Measurements from ENCODE around the gene DICER1.

Gene DICER1

DNA sequence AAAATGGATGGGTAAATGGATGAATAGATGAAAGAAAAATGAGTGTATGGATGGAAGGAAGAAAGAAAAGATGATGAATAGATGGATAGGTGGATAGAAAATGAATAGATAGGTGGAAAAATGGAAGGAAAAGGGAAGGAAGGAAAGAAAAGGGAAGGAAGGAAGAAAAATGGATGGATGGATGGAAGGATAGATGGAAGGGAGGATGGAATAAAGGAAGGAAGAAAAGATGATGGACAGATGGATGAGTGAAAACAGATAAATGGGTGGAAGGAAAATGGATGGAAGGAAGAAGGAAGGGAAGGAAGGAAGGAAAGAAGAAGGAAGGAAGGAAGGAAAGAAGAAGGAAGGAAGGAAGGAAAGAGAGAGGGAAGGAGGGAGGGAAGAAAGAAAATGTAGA is 107.4 kb downstream of the DICER1 start:
- DNase-seq = no peak

DNA sequence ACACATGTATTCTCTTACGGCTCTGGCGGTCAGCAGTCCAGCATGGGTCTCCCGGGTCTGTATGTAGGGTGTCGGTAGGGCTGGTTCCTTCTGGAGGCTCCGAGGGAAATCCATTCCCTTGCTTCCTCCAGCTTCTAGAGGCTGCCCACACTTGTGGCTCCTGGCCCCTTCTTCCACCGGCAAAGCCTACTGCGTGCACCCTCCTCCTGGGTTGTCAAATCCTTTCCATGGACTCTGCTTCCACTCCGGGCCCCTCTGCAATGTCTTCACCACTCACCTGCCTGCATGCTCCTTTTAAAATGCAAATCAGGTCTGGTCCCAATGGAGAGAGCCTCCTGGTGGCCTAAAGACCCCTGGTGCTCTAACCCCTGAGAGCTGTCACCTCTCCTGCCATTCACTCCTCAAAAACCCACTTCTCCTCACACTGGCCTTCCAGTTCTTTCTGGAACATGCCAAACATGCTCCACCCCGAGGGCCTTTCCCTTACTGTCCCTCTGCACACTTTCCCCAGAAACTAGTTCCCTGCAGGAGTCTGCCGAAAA is 108.5 kb downstream of the DICER1 start:
- no peak for DNase-seq

DNA sequence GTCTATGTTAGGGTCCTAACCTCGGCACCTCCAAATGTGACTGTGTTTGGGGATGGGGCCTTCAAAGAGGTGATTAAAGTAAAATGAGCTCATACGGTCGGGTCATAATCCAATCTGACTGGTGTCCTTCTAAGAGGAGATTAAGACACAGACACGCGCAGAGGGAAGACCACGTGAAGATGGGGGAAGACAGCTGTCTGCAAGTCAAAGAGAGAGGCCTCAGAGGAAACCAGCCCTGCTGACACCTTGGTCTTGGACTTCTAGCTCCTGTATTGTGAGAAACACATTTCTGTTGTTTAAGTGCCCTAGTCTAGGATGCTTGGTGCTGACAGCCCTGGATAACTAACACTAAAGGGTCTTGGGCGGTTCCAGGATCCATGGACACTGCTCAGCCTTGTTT is 109.6 kb downstream of the DICER1 start:
- DNase-seq = no peak

DNA sequence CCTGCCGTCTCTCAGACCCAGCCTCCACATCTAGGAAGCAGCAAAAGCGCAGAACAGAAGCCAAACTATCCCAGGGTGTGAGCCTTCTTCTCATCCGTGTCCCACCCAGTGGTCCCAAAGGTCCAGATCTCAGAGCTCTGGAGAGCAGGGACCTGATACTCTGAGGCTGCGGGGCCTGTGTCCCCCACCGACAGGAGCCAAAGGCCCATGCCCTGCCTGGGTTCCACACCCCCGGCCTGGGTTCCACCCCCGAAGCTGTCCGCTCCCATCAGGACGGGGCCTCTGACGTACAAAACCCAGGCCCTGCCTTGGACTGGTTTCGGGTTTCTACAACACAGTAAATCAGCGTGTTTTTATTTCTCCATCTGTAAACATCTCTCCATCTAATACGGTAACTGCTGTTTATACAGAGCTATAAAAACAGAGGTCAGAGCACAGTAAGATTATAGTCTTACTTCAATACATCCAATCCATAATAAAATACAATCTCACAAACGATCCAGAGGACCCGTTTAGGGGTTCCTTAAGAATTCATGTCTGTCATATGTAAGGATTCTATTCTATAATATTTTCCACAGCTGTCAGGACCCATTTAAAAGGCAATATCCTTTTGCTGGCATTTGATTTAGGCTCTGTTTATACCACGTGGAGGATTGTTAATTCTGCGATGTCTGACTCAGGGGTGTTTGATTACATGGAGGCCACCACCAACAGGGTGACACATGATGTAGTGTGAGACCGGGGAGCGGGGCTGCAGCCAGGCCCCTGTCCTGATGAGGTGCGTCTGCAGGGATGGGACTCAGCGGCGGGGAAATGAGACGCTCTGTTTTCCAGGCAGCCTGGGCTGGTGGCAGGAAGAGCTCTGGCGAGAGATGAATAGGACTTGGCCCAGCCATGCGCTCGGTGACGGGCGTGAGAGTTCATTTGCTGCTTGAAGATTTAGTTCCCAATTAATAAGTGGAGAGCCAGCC is 110.3 kb downstream of the DICER1 start:
- DNase-seq = no peak

DNA sequence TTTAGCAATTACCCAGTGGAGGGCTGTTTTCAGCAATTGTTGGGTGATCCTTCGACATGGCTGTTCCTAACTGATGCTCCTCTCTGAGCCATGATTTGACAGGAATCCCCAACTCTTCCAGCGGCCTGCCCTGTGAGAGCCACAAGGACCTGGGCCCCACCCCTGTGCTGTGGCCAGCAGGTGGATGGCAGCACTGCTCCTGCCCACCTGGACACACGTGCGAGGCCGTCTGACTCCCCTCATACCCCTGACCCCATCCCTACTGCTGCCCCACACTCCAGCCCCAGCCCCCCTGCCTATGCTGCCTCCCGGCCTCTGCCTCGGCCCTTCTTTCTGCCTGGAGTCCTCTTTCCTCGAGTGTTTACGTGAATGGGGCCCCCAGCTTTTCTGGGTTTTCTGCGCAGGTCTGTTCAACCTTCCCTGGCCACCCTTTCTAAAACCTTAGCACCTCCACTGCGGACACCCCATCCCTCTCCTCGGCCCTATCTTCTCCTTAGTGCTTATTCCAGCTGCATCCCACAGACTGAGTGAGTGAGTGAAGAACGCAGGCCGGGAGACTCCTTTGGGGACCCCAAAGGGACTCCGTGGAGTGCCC is 111.4 kb downstream of the DICER1 start:
- DNase-seq = no peak

DNA sequence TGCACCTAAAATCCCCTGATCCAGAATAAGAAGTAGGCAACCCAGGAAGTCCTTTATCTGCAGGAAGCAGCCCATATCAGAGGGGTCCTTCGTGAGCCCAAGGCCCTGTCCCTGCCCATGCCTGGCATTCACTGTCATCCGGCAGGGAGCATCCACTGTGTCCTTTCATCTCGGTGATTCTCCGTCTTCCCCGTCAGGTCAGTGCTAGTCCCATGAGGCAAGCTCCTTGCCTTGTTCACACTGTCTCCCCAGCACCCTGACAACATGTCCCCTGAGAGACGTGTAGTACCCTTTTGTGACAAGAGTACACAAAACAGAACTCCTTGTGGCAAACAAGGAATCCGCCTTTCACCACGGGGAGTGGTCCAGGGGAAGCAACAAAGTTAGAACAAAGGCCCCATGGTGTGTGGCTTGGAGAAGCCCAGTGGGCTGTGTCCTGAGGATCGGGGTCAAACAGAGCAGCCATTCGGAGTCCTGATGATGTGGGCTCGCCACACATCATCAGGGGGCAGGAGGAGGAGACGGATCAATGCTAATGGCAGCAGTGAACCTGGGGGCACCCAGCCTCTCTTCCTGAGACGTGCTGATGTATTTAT is 112.1 kb downstream of the DICER1 start:
- no peak for DNase-seq

DNA sequence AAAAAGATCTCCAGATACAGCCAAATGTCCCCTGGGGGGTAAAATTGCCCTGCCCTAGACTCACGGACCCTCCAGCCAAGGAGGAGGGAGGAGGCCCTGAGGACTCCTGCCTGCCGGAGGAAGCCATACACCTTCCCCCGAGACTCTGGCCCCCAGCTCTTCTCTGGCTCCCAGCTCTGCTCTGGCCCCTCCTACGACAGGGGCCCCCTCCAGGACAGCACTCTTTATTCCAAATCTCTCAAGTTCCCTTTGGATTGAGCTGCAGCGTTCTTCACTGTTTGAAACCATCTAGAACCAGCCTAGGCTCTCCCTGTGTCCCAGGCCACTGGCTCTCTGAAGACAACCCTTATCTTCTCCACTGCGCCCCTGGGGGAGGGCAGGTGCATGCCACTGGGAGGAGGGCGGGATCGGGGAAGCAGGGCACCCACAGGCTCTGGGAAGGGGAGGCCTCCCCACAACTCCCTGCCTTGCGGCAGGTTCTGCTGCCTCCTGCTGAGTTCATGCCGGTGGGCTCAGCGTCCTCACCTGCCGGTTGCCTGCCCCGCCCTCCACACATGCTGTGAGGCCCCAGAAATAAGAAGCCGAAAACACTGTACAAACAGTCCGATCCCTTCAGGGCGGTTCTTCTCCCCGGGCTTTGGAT is 112.7 kb downstream of the DICER1 start:
- DNase-seq = no peak

DNA sequence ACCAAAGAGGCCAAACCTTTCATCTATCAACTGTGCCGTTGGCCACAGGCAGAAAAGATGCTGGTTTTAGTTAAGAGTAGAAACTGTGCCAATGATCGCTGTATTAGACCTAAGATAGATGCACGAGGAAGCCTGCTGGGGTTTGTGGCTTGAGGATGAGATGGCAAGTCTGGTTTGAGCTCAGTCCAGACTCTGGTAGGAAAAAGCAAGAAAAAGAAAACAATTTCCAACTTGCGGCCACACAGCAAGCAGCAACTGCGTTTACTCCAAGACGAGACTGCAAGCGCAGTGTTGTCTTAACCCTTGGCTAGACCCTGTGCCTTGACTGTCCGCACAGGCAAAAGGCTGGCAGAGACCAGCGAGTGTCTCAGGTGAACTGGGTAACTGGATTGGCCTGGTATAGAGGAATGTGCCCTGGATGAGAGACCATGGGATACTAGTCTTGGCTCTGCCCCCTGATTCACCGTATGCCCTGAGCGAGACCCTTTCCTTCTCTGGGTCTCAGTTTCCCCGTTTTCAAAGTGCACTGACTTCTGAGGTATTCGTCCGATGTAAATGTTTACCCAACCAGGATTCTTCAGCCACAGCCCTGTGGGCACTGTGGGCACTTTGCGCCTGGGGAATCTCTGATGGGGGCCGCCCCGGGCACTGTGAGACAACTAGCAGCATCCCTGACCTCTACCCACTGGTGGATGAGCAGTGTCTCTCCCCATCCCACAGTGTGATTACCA is 113.4 kb downstream of the DICER1 start:
- DNase-seq = no peak

DNA sequence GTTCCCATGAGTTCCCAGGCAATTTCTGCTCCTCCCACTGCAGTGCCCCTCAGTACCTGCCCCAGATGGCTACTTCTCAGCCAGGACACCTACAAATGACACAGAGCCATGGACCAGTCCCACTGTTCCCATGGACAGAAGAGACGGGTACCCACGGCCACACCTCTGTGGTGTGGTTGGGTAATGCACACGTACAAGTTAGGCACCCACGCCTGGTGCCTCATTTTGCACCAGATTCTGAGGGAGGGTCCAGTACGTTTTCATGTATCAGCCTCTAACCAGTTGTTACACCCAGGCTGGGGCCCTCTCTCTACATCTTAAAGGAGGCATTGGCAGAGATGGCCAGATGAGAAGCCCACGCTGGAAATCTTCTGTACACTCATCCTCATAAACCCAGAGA is 114.0 kb downstream of the DICER1 start:
- no peak for DNase-seq

DNA sequence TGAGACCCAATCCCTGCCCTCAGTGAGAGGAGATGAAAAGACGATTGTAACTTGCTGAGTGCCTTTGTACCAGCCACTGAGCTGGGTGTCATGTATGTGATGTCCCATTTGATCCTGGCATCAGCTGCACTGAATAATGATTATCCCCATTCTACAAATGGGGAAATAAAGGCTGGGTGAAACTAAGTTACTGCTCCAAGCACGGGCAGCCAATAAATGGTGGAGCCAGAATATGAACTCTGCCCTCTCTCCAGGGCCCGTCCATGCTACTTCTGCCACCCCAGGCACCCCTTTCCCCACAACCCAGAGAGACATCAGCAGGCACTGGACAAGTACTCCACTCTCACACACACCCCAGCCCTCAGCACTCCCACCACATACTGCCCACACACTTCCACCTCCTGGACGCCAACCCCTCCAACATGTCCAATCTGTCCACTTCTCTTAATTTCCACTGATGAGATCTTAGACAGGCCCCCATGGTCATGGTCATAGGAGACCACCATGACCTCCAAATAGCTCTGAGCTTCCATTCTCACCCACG is 115.8 kb downstream of the DICER1 start:
- DNase-seq = no peak

DNA sequence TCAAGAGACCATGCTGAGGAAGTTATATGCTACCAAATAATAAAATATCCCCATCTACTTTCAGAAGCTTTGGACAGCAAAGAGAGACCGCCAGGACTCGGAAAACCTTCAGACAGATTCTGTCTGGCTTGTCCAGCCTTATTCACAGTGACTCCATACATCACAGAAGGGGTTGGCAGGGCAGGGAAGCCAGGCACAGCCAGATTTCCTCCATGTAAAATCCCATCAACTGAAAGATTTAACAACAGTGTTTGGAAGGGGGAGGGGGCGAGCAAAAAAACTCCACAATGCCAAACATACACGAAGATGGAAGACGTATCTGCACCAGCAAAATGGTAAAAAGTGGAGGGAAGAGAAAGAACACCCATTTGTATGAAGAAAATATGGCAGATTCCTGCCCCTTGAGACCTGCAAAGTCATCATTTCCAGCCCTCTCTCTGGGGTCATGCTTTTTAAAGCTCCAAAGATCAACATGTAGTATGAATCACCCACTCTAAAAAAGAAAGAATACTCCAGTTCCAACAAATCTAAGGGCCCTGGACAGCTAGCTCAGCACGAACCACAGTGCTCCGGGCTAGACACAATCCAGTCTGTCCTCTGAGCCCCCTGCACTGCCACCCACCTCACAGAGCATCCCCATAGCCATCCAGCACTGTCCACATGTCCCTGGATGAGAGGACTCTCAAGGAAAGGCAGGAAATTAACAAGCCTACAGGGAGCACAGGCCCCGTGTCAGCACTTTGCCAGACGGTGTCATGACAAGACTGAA is 116.4 kb downstream of the DICER1 start:
- DNase-seq = no peak

DNA sequence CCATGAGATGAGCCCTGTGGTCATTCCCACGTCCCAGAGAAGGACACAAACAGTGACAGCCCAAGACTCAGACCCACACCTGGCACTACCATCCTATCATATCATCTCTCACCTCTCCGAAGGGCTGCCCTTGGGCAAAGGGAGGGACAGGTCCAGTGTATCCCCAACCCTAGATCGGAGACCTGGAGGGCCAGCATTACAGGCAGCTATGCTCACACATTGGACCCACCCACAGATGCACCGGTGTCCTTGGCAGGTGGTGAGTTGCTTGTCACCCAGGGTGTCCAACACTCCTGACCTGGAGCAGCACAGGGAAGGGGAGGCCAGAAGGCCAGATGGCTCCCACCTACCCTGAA is 117.4 kb downstream of the DICER1 start:
- DNase-seq = no peak

DNA sequence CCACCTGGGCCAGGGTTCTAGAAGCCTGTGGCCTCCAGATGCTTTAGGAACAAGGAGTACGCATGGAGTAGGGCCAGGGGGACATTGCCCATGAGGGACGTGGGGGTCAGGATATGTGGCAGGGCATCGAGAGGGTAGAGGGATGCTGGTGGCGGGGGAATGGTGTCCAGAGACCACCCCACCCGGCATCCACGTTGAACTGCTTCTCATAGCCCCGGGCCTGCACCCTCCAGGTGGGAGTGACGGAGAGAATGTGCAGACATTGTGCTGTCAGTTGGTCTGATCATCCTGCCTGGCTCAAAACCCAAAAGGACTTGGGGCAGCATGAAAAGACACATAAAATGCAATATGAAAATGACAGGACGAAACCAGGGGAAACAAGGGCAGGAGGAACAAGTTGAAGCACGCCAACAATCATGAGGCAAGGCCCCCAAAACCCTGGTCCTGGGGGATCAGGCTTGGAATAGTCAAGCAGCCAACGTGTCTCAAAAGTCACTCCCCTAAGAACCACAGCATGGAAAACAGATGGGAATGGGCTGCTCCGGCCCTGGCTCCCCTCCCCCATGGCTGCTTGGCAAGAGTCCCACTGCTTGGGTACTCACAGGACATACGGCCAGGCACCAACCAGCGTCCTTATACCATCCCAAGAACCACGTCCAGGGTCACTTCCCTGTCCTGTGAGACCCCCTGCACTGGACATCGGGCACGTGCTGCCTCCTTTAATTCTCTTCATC is 117.9 kb downstream of the DICER1 start:
- no peak for DNase-seq

DNA sequence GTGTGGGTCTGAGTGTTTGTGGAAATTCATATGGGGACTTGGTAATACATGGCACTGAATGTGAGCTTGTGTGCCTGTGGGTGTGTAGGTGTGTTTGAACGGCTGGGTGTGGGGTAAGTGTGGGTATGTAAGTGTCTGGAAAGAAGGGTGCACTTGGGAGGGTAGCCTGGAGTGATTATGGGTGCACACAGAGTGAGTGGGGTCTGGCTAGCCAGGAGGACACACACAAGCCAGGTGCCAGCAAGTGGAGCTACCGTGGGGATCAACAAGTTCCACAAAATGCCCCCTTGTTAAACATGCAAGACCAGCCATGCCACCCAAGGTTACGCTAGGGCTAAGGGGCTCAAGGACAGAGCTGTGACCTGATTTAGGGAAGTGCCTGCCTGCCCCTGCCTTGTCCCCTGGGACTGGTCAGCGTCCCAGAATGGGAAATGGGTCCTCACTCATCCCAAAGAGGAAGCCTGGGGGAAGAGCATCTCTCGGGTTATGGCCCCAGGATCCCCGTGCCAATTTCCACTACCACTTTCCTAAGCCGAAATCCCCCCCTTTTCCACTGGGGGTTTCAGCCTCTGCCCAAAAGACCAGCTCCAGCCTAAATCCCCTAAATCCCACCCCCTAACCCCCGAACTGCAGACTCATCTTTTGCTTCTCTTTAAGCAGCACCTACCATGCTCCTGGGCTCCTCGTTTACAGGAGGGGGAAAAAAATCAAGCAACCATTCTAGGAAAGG is 118.6 kb downstream of the DICER1 start:
- DNase-seq = no peak

DNA sequence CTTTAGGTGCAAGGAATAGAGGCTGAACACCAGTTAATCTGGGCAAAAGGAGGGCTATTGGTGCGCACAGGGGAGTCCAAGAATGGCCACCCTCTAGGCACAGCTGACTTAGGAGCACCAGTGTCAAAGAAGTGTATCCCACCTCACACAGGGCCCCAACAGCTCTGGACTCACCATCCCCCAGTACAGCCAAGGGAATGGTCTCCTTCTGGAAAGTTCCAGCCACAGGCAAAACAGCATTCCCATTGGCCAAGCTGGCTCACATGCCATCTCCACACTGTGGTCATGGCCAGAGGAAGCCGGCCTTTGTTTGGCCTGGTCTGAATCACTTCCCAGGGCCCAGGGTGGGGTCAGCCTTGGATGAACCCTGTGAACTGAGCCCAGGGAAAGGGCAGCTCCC is 120.1 kb downstream of the DICER1 start:
- no peak for DNase-seq

Measured in cerebellar nuclear complex (tissue), 1 donor.